HS-27A (cell line): ENCODE data around the gene KLF13.

Source experiments
- DNase-seq: peaks from one replicate; pipeline ENCODE4 v3.0.0-alpha.2; 2012; ENCODE audit warnings: low read depth, missing footprints

The KLF13 gene

DNA sequence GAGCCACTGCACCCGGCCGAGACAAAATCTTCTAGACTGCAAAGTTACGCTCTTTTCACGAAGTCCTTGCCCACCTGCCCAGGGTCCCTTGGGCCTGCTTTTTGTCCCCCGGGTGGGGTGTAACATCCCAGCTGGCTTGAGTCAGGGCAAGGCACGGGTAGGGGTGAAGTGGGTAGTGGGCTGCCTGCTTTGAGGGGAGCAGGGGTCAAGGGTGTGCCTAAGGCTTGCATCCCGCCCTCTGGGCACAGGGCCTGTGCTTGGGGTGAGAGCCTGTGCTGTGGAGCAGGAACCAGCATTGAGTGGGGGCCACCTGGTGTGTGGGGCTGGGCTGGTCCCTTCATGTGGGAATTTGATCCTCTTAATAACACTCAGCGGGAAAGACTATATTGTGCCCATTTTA, 74.6 kb downstream of the KLF13 start:
- no peak for DNase-seq

DNA sequence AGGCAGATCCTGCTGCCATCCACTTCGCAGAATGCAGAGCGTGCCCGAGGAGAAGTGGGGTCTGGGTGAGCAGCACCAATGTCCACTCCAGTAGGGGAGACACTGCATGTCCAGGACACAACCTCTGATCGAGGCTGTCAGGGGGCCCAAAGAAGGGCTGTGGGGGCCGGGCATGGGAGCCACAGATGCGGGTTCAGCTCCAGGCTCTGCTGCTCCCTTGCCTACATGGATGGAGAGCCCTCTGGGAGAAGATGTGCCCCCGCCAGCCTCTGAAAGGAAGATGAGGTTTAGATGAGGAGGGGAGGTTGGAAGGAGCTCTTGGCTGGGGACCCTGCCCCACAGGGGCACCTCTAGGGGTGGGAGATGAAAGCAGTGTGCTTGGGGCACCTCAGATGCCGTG, 75.4 kb downstream of the KLF13 start:
- DNase-seq, result no peak

DNA sequence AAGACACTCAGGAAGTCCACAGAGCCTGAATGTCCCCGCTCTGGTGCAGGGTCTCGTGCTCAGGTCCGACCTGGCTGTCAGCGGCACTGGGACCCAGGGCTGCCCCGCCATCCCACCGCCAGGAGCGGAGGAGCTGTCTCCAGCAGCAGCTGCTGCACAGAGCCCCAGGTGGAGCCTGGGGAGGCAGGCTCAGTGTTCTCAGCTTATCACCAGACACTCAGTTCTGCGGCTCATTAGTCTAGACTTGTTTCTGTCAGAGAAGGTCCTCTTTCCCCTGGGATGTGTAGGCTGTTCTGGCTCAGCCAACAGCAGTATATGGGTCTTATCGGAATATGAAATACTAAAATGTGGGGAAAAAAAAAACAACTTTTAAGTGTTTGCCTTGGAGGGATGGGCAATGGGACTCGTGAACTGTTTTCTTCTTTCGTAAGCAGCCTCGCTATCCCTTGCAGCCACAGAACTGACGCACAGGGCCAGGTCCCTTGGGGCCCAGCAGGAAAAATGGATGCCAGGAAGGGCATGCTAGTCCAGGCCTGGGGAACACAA, 75.9 kb downstream of the KLF13 start:
- DNase-seq, result no peak

DNA sequence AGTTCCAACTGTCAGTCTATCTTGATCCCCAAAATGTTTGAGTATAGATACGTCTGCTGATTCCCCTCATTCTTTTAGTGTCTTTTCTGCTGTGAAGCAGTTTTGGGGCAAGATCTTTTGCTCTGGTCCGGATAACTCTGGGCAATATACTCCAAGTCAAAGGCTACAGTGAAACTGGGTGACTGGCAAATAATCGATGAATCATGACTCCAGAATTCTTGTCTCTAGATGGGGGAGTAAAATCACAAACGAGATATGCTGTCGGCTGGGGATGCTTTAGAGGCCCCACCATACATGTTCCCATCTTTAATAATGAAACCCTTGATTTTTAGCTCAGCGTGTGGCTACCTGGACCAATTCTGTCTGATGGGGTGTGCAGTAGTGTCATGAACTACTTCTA, 76.5 kb downstream of the KLF13 start:
- no peak for DNase-seq

DNA sequence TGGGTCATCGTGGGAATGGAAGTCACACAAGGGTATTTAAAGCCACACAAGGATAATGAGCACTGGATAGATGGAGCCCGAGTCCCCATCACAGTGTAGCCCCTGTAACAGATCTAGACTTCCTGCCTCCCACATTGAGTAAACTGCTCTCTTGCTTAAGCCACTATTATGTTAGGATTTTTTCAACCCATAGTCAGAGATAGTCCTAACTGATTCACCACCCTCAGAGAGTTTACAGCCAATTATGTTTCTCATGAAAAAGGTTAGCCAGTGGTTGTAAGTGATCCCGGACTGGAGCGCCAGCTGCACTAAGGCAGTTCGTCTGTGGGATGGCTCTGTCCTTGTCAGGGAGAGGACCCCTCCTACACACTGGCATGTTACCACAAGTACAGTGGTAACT, 77.0 kb downstream of the KLF13 start:
- DNase-seq, result no peak

DNA sequence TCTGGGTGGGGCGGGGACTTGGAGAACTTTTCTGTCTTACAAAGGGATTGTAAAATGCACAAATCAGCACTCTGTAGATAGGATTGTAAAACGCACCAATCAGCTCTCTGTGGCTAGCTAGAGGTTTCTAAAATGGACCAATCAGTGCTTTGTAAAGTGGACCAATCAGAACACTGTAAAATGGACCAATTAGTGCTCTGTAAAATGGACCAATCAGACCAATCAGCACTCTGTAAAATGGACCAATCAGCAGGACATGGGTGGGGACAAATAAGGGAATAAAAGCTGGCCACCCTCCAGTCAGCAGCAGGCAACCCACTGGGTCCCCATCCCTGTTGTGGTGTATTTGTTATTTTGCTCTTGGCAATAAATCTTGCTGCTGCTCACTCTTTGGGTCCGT, 77.7 kb downstream of the KLF13 start:
- DNase-seq, result no peak

DNA sequence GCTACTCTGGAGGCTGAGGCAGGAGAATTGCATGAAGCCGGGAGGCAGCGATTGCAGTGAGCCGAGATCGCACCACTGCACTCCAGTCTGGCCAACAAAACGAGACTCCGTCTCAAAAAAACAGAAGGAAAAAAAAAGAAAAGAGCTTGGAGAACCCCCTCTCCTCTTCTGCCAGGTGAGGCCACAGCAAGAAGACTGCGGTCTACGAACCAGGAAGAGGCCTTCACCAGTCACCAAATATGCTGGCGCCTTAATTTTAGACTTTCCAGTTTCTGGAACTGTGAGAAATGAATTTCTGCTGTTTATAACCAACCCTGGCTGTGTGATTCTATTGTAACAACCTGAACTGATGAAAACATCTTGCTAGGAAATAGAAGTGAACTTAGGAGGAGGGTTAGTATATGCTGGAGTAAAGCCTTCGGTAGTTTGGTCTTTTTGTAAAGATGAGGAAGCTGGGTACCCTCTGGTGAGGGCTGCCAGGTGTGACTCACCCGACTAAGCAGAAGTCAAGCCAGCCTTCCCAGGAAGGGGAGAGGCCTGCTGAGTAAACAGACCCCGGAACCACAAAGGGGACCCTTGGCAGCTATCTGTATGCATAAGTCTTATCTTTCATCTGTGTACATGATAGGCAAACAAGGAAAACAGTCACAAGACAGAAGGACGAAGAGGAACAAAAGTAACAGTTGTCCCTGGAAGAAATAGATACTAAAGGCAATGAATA, 78.7 kb downstream of the KLF13 start:
- DNase-seq, result no peak

DNA sequence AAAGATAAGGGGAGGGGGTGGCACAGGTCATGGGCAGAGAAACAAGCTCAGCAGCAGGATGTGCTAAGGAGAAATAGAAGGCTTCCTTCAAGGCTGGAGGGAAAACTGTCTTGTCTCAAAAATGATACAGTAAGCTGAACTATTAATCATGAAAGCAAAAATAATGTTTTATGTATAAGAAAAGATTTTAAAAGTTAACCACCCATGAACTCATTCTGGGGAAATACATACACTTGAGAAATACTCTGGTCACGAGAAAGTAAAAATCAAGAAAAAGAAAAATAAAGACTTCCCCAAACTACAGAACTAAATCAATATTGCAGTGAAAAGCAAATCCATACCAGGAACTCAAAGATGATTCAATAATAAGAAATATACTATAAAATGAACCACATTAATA, 80.7 kb downstream of the KLF13 start:
- DNase-seq, result no peak

DNA sequence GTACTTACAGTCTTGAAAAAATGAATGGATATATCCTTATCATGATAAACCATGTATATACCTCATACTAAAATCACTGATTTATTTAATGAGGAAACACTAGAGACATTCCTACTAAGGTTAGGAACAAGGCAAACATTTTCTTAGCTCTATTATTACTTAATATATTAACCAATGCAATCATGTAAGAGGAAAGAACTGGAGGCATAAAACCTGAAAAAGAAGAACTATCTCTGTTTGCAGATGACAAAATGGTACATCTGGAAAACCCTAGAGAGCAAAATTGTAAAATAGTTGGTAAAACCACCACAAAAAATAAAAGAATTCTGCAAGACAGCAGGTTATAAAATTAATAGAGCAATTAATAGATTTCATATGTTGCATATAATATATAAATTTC, 81.2 kb downstream of the KLF13 start:
- DNase-seq, result no peak

DNA sequence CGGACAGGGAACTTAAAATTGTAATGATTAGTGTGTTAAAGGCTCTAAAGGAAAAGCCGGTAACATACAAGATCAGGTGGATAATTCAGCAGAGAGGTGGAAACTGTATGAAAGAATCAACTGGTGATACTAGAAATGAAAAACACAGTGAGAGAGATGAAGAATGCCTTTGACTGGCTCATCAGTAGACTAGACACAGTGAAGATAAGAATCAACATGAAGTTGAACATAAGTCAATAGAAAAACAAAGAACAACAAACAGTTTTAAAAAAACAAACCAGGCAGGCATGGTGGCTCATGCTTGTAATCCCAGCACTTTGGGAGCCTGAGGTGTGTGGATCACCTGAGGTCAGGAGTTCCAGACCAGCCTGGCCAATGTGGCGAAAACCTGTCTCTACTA, 82.1 kb downstream of the KLF13 start:
- DNase-seq, result no peak

DNA sequence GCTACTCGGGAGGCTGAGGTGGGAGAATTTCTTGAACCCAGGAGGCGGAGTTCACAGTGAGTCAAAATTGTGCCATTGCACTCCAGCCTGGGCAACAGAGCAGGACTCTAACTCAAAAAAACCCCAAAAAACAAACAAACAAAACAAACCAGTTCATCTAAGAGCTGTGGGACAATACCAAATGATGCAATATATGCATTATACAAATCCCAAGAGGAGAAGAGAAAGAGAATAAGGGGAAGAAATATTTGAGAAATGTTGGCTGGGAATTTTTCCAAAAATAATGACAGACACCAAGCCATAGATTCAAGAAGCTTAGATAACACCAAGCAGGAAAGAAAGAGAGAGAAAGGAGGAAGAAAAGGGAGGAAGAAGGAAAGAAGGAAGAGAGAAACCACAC, 82.5 kb downstream of the KLF13 start:
- DNase-seq, result no peak

DNA sequence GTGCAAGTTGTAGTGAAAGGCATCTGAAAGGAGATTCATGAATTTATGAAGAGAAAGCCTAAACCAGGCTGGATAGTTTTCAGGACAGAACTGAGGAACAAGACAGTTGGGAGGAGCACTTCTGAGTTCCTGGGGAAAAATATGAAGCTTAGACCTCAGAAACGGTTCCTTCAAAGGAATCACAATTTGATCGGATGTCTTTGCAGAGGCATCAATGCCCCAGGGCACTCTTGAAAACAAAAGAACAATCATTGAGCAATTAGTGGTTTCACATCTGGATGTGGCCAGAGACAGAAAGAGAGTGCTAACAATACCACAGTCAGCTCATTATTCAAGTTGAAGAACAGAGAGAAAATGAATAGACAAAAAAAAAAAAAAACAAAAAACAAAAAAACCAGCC, 86.2 kb downstream of the KLF13 start:
- no peak for DNase-seq

DNA sequence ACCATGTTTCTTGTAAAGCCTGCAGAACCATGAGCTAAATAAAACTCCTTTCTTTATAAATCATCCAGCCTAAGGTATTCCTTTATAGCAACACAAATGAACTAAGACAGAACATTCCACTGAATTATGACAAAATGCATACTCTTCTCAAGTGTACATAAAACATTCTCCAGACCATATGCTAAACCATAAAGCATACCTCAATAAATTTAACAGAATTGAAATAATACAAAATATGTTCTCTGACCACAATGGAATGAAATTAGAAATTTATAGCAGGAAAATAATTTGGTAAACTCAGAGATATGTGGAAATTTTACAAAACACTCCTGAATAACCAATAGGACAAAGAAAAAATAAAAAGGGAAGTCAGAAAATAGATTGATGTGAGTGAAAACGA, 88.6 kb downstream of the KLF13 start:
- DNase-seq, result no peak

DNA sequence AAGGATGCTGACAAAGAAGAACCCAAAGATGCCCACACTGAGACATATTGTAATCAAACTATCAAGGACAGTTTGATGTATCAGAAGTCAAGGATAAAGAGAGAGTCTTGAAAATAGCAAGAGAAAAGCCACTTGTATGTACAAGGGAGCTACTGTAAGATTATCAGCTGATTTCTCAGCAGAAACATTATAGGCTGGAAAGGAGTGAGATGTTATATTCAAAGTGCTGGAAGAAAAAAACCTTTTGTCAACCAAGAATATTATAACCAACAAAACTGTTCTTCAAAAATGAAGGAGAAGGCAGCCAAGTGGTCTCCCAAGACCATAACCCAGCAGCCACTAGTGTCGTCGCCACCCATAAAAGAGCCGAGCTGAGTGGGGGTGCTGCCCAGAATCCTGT, 93.2 kb downstream of the KLF13 start:
- no peak for DNase-seq

DNA sequence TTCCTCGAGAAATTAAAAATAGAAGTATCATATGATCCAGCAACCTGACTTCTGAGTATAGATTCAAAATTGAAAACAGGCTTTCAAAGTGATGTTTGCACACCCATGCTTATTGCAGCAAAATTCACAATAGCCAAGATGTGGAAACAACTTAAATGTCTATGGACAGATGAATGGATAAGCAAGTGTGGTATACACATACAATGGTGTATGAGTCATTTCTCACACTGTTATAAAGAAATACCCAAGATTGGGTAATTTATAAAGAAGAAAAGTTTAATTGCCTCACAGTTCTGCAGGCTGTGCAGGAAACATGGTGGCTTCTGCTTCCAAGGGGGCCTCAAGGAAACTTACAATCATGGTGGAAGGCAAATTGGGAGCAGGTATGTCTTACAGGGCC, 100.8 kb downstream of the KLF13 start:
- no peak for DNase-seq
